Fibroblast of lung (primary cell): Measurements from ENCODE around the gene HEXIM1. TPM values are rescaled to one million over a fixed set of nuclear protein-coding genes. Genes with fewer than 3 reads are reported as not detected.

Source experiments
- DNase-seq, 2 donors: peaks; one replicate each; pipeline versions ENCODE4 v3.0.0 to v3.0.0-alpha.2; 2010; ENCODE audit warnings: low read depth in 2 of 2
- H2AFZ ChIP-seq: 2 replicates; pipeline ENCODE4 v1.5.1; 2012; ENCODE audit warnings: low read length, control low read depth, inconsistent platforms
- H3K27ac ChIP-seq: 2 replicates; pipeline ENCODE4 v1.5.1; 2011; ENCODE audit warnings: low read length, control low read depth; ENCODE audit not compliant: insufficient read depth
- H3K27me3 ChIP-seq: 2 replicates; pipeline ENCODE4 v1.5.1; 2011; ENCODE audit warnings: mild to moderate bottlenecking, low read length; ENCODE audit not compliant: control insufficient read depth, insufficient read depth
- H3K36me3 ChIP-seq: 2 replicates; pipeline ENCODE4 v1.5.1; 2011; ENCODE audit warnings: low read length; ENCODE audit not compliant: control insufficient read depth, insufficient read depth
- H3K4me1 ChIP-seq: 2 replicates; pipeline ENCODE4 v1.5.1; 2011; ENCODE audit warnings: low read length; ENCODE audit not compliant: control insufficient read depth, insufficient read depth; ENCODE audit errors: extremely low read depth
- H3K4me2 ChIP-seq: 2 replicates; pipeline ENCODE4 v1.5.1; 2011; ENCODE audit warnings: low read length, control low read depth; ENCODE audit not compliant: insufficient read depth; ENCODE audit errors: extremely low read depth
- H3K4me3 ChIP-seq, 4 experiments: fragments of 200-600 bp in 1 of 4; sonication (generic) in 1 of 4; replicated peaks in 1 of 4; 2 replicates each; pipeline ENCODE4 v1.5.1; 2011 to 2016; ENCODE audit warnings: low read length in 4 of 4, low read depth in 3 of 4, mild to moderate bottlenecking in 3 of 4, control low read depth in 2 of 4, inconsistent platforms in 1 of 4, mixed read lengths in 1 of 4; ENCODE audit not compliant: insufficient read depth in 1 of 4; ENCODE audit errors: control extremely low read depth in 1 of 4
- H3K79me2 ChIP-seq: 2 replicates; pipeline ENCODE4 v1.5.1; 2012; ENCODE audit warnings: mild to moderate bottlenecking, low read length, inconsistent platforms; ENCODE audit not compliant: control insufficient read depth, insufficient read depth
- H3K9ac ChIP-seq: 2 replicates; pipeline ENCODE4 v1.5.1; 2011; ENCODE audit warnings: mild to moderate bottlenecking, low read length, control low read depth; ENCODE audit not compliant: insufficient read depth
- H3K9me3 ChIP-seq: 2 replicates; pipeline ENCODE4 v1.5.1; 2012; ENCODE audit warnings: low read depth, low read length; ENCODE audit not compliant: control insufficient read depth, insufficient read depth
- H4K20me1 ChIP-seq: 2 replicates; pipeline ENCODE4 v1.5.1; 2011; ENCODE audit warnings: low read length; ENCODE audit not compliant: control insufficient read depth, insufficient read depth; ENCODE audit errors: extremely low read depth
- EZH2 ChIP-seq: IDR thresholded peaks from 2 replicates; pipeline ENCODE4 v1.5.1; 2012; ENCODE audit warnings: low read length, control low read depth, mild to moderate bottlenecking; ENCODE audit errors: missing control alignments
- polyA plus RNA-seq, 2 donors: library from polyadenylated mRNA; depleted of rRNA in 1 of 2; stranded (reverse) in 1 of 2; unstranded in 1 of 2; fragments of >200 nt; gene quantifications; 2 replicates each; pipeline ENCODE4 v1.2.1, GENCODE V29; 2011 to 2012; ENCODE audit warnings: missing spikeins in 1 of 2
- total RNA-seq: library from RNA; depleted of rRNA; stranded (reverse); fragments of >200 nt; gene quantifications from 2 replicates; pipeline ENCODE4 v1.2.1, GENCODE V29; 2014
- TF ChIP-seq, protein P1 (sequence below), 2 donors: IDR thresholded peaks in 1 of 2; conservative IDR thresholded peaks in 1 of 2; 1 replicate in 1 of 2; 2 replicates in 1 of 2; pipeline ENCODE4 v1.5.1; 2011 to 2012; ENCODE audit warnings: low read length in 2 of 2, control low read depth in 1 of 2, inconsistent platforms in 1 of 2, low read depth in 1 of 2, mild to moderate bottlenecking in 1 of 2

The HEXIM1 gene
- total and polyA plus RNA-seq, 2 donors (not counting 1 experiment from before 2014, with no cell fraction given), result 9.9 to 11.7 TPM

GRCh38 chr17:45147581-45148182 lies 593 bp upstream of the HEXIM1 start:
- H3K4me2 ChIP-seq, result peak overlapping the region; percentile 77
- peak; percentile 96 to 98 for DNase-seq
- H3K9ac ChIP-seq, result peak overlapping the region; percentile 89
- H3K27ac ChIP-seq, result peak overlapping the region; percentile 99
- peaks cover 11% of the 10 kb centered on the region for H3K4me1 ChIP-seq
- no peaks in the 10 kb centered on the region for H3K36me3 ChIP-seq
- TF ChIP-seq, protein P1, sequence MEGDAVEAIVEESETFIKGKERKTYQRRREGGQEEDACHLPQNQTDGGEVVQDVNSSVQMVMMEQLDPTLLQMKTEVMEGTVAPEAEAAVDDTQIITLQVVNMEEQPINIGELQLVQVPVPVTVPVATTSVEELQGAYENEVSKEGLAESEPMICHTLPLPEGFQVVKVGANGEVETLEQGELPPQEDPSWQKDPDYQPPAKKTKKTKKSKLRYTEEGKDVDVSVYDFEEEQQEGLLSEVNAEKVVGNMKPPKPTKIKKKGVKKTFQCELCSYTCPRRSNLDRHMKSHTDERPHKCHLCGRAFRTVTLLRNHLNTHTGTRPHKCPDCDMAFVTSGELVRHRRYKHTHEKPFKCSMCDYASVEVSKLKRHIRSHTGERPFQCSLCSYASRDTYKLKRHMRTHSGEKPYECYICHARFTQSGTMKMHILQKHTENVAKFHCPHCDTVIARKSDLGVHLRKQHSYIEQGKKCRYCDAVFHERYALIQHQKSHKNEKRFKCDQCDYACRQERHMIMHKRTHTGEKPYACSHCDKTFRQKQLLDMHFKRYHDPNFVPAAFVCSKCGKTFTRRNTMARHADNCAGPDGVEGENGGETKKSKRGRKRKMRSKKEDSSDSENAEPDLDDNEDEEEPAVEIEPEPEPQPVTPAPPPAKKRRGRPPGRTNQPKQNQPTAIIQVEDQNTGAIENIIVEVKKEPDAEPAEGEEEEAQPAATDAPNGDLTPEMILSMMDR (conservative IDR thresholded peaks at IDR 0.05 in 1 of 2, IDR thresholded peaks at IDR 0.05 in 1 of 2; ENCODE audit: low read depth in 1 of 2, low read length in 2 of 2), result no peak
- peaks cover 34% of the 10 kb centered on the region for H3K79me2 ChIP-seq
- no peaks in the 10 kb centered on the region for H4K20me1 ChIP-seq
- peak overlapping the region; percentile 53 to 77 (median 68) for H3K4me3 ChIP-seq
- no peaks in the 10 kb centered on the region for H3K9me3 ChIP-seq
- H2AFZ ChIP-seq, result no peak overlapping the region
- H3K27me3 ChIP-seq, result no peaks in the 10 kb centered on the region

GRCh38 chr17:45149037-45149668 lies 878 bp downstream of the HEXIM1 start:
- H3K9me3 ChIP-seq, result no peaks in the 10 kb centered on the region
- H3K4me2 ChIP-seq, result peak overlapping the region; percentile 96
- peak overlapping the region; percentile 76 to 97 (median 92) for H3K4me3 ChIP-seq
- no peaks in the 10 kb centered on the region for H4K20me1 ChIP-seq
- no peaks in the 10 kb centered on the region for H3K27me3 ChIP-seq
- peak; percentile 74 to 82 for DNase-seq
- peaks cover 36% of the 10 kb centered on the region for H3K79me2 ChIP-seq
- peak overlapping the region; percentile 99 for H3K27ac ChIP-seq
- peaks cover 6% of the 10 kb centered on the region for H3K4me1 ChIP-seq
- no peaks in the 10 kb centered on the region for H3K36me3 ChIP-seq
- TF ChIP-seq, protein P1 (conservative IDR thresholded peaks at IDR 0.05 in 1 of 2, IDR thresholded peaks at IDR 0.05 in 1 of 2; ENCODE audit: low read depth in 1 of 2, low read length in 2 of 2), result peak; percentile 71 to 86
- no peak for TF ChIP-seq EZH2
- H3K9ac ChIP-seq, result peak overlapping the region; percentile 79
- no peak overlapping the region for H2AFZ ChIP-seq

- H3K9ac ChIP-seq, result peak overlapping the region; percentile 79
- no peak for TF ChIP-seq EZH2
- TF ChIP-seq, protein P1 (conservative IDR thresholded peaks at IDR 0.05 in 1 of 2, IDR thresholded peaks at IDR 0.05 in 1 of 2; ENCODE audit: low read depth in 1 of 2, low read length in 2 of 2), result no peak
- peak; percentile 62 to 63 for DNase-seq
- no peaks in the 10 kb centered on the region for H3K27me3 ChIP-seq
- H3K36me3 ChIP-seq, result no peaks in the 10 kb centered on the region
- peak overlapping the region; percentile 99 for H3K27ac ChIP-seq
- no peaks in the 10 kb centered on the region for H3K9me3 ChIP-seq
- peaks cover 36% of the 10 kb centered on the region for H3K79me2 ChIP-seq
- no peak overlapping the region for H2AFZ ChIP-seq
- peaks cover under 1% of the 10 kb centered on the region for H3K4me1 ChIP-seq
- H3K4me2 ChIP-seq, result peak overlapping the region; percentile 96
- no peaks in the 10 kb centered on the region for H4K20me1 ChIP-seq
- peak overlapping the region; percentile 76 to 97 (median 92) for H3K4me3 ChIP-seq
Measured at GRCh38 chr17:45149669-45150664, 1.7 kb downstream of the HEXIM1 start.
